ENCODE results near the gene NUTM1.

- TF ChIP-seq CTCF (IDR thresholded peaks at IDR 0.05) = no peak
- no peak for TF ChIP-seq POLR2AphosphoS5 (IDR thresholded peaks at IDR 0.05)
- TF ChIP-seq POLR2A (IDR thresholded peaks at IDR 0.05) = no peak
- TF ChIP-seq EP300 (IDR thresholded peaks at IDR 0.05; ENCODE audit: low read depth) = no peak
Measured at GRCh38 chr15:34330279-34330678, 12.8 kb upstream of the NUTM1 start.
